Skin epidermis (tissue), 12 donors: ENCODE data around the gene GAGE12E.
"Not testable (repeated sequence)": the region's sequence is repeated elsewhere in the genome, so short reads cannot be mapped to it uniquely, and the experiment has no call there.

ENCODE experiments used
- H3K27ac ChIP-seq, 21 experiments: fragments of 200-600 bp; sonication (generic) in 11 of 21; one replicate each; pipeline ENCODE4 v1.5.0; 2020; ENCODE audit warnings: mild to moderate bottlenecking in 3 of 21, inconsistent platforms in 2 of 21, moderate library complexity in 2 of 21
- H3K4me3 ChIP-seq, 7 experiments: fragments of 200-600 bp; sonication (generic) in 2 of 7; one replicate each; pipeline ENCODE4 v1.5.0; 2020; ENCODE audit warnings: inconsistent platforms in 2 of 7, mild to moderate bottlenecking in 2 of 7, moderate library complexity in 1 of 7

The GAGE12E gene

GRCh38 chrX:49550989-49551388 is at the start of gene GAGE12E:
GAGE12E (plus strand) TSS chrX:49551289; CDS start chrX:49552444, 1,155 bp downstream.
- not testable (repeated sequence) for H3K27ac ChIP-seq, H3K4me3 ChIP-seq

- not testable (repeated sequence) for H3K4me3 ChIP-seq, H3K27ac ChIP-seq
Observed at GRCh38 chrX:49531877-49532276, 19.2 kb upstream of the GAGE12E start, which contains the start of gene GAGE12C. GAGE12C (plus strand) TSS chrX:49532177; CDS start chrX:49533332, 1,155 bp downstream.

- not testable (repeated sequence) for H3K27ac ChIP-seq, H3K4me3 ChIP-seq
Observed at GRCh38 chrX:49541433-49541832, 9.7 kb upstream of the GAGE12E start, which contains the start of gene GAGE12D. GAGE12D (plus strand) TSS chrX:49541733; CDS start chrX:49542888, 1,155 bp downstream.

- not testable (repeated sequence) for H3K27ac ChIP-seq, H3K4me3 ChIP-seq
Observed at GRCh38 chrX:49560542-49560941, 9.5 kb downstream of the GAGE12E start, which contains the start of gene GAGE12F. GAGE12F (plus strand) TSS chrX:49560842; CDS start chrX:49561997, 1,155 bp downstream.

- H3K27ac ChIP-seq, H3K4me3 ChIP-seq: not testable (repeated sequence)
Observed at GRCh38 chrX:49568728-49569127, 17.6 kb downstream of the GAGE12E start.

GRCh38 chrX:49569152-49569551 is 18.1 kb downstream of the GAGE12E start:
- H3K27ac ChIP-seq, H3K4me3 ChIP-seq: not testable (repeated sequence)

- H3K27ac ChIP-seq, H3K4me3 ChIP-seq: not testable (repeated sequence)
Observed at GRCh38 chrX:49570100-49570499, 19.0 kb downstream of the GAGE12E start, which contains the start of gene GAGE12G. GAGE12G (plus strand) TSS chrX:49570400; CDS start chrX:49571555, 1,155 bp downstream.

GRCh38 chrX:49579649-49580048 is 28.6 kb downstream of the GAGE12E start, which contains the start of gene GAGE12H:
GAGE12H (plus strand) TSS chrX:49579949; CDS start chrX:49581104, 1,155 bp downstream.
- not testable (repeated sequence) for H3K4me3 ChIP-seq, H3K27ac ChIP-seq

- not testable (repeated sequence) for H3K4me3 ChIP-seq, H3K27ac ChIP-seq
Observed at GRCh38 chrX:49589196-49589595, 38.1 kb downstream of the GAGE12E start, which contains the start of gene GAGE2A. GAGE2A (plus strand) TSS chrX:49589496; CDS start chrX:49590651, 1,155 bp downstream.

- H3K27ac ChIP-seq, H3K4me3 ChIP-seq: not testable (repeated sequence)
Observed at GRCh38 chrX:49589769-49590478, 38.8 kb downstream of the GAGE12E start.

GRCh38 chrX:49590488-49590887 is 39.4 kb downstream of the GAGE12E start:
- H3K27ac ChIP-seq, H3K4me3 ChIP-seq: not testable (repeated sequence)

GRCh38 chrX:49598720-49599119 is 47.6 kb downstream of the GAGE12E start, which contains the start of gene GAGE1:
GAGE1 (plus strand) TSS chrX:49599020; CDS start chrX:49600175, 1,155 bp downstream.
- H3K27ac ChIP-seq, H3K4me3 ChIP-seq: not testable (repeated sequence)
